OCI-LY7 (cell line): ENCODE measurements around the gene AK9. TPM values are rescaled to one million over a fixed set of nuclear protein-coding genes. Genes with fewer than 3 reads are reported as not detected.

ENCODE experiments used
- BruUV-seq: library from RNA; stranded (reverse); fragments of 400-500 nt; replicated peaks from 2 replicates; lab custom pipeline; 2021; lab: Mats Ljungman, UMichigan
- CTCF ChIA-PET: fragments of 300-600 bp; sonication (Branson Sonifier 250); formaldehyde crosslinking; loops from one replicate; lab custom pipeline; 2022; ENCODE audit warnings: antibody characterized with exemption; ENCODE audit not compliant: unreplicated experiment; lab: Charles Lee
- POLR2A ChIA-PET: fragments of 300-600 bp; sonication (Branson Sonifier 250); formaldehyde crosslinking; loops from one replicate; lab custom pipeline; 2022; ENCODE audit warnings: antibody characterized with exemption; lab: Charles Lee
- DNase-seq: peaks from one replicate; pipeline ENCODE4 v3.0.0-alpha.2; 2015; ENCODE audit warnings: low spot score
- H2AFZ ChIP-seq: fragments of 200-600 bp; sonication (generic), shearing (Covaris generic); 2 replicates; pipeline ENCODE4 v1.6.1; 2014; ENCODE audit warnings: mild to moderate bottlenecking, antibody characterized with exemption, low read length, moderate library complexity
- H3K27ac ChIP-seq: fragments of 200-600 bp; sonication (generic); 2 replicates; pipeline ENCODE4 v1.5.1; 2014; ENCODE audit warnings: mixed run types, low read depth, mild to moderate bottlenecking, moderate library complexity, low read length, inconsistent platforms; ENCODE audit not compliant: poor library complexity, severe bottlenecking
- H3K36me3 ChIP-seq: fragments of 200-600 bp; sonication (generic); 2 replicates; pipeline ENCODE4 v1.6.1; 2014; ENCODE audit warnings: mild to moderate bottlenecking, antibody characterized with exemption, low read length, moderate library complexity, mixed read lengths; ENCODE audit not compliant: insufficient read depth
- H3K4me1 ChIP-seq: fragments of 200-600 bp; sonication (generic); 2 replicates; pipeline ENCODE4 v1.5.1; 2014; ENCODE audit warnings: mild to moderate bottlenecking, low read length; ENCODE audit not compliant: insufficient read depth, poor library complexity, severe bottlenecking
- H3K4me2 ChIP-seq: fragments of 200-600 bp; sonication (generic); 2 replicates; pipeline ENCODE4 v1.6.1; 2014; ENCODE audit warnings: mild to moderate bottlenecking, low read length
- H3K4me3 ChIP-seq: fragments of 200-600 bp; sonication (generic); 2 replicates; pipeline ENCODE4 v1.5.1; 2014; ENCODE audit warnings: mild to moderate bottlenecking, low read depth, low read length; ENCODE audit not compliant: poor library complexity, severe bottlenecking
- H3K79me2 ChIP-seq: fragments of 200-600 bp; sonication (generic); 2 replicates; pipeline ENCODE4 v1.6.1; 2016; ENCODE audit warnings: low read depth, mild to moderate bottlenecking, low read length, moderate library complexity, mixed read lengths; ENCODE audit not compliant: insufficient read depth
- H3K9me2 ChIP-seq: fragments of 200-600 bp; sonication (generic); 2 replicates; pipeline ENCODE4 v1.6.1; 2016; ENCODE audit warnings: mild to moderate bottlenecking, low read length, mixed read lengths; ENCODE audit not compliant: insufficient read depth
- H3K9me3 ChIP-seq: fragments of 200-600 bp; sonication (generic); 2 replicates; pipeline ENCODE4 v1.6.1; 2014; ENCODE audit warnings: mild to moderate bottlenecking, mixed run types, low read length, mixed read lengths
- H4K20me1 ChIP-seq: fragments of 200-600 bp; sonication (generic); 2 replicates; pipeline ENCODE4 v1.6.1; 2014; ENCODE audit warnings: mild to moderate bottlenecking, antibody characterized with exemption, low read length, moderate library complexity, mixed read lengths; ENCODE audit not compliant: insufficient read depth
- CTCF ChIP-seq: fragments of 200-600 bp; sonication (generic); conservative IDR thresholded peaks from 2 replicates; pipeline ENCODE4 v1.5.1; 2014; ENCODE audit warnings: mild to moderate bottlenecking, antibody characterized with exemption, low read length, moderate library complexity, mixed read lengths
- EZH2phosphoT487 ChIP-seq: fragments of 200-600 bp; sonication (generic); IDR thresholded peaks from 2 replicates; pipeline ENCODE4 v1.6.1; 2018; ENCODE audit warnings: low read depth, borderline replicate concordance, mild to moderate bottlenecking, mixed run types, antibody characterized with exemption, low read length, moderate library complexity, mixed read lengths
- intact Hi-C: fragments of 100-400 bp; cut with micrococcal nuclease; formaldehyde crosslinking; loops from one replicate; pipeline ENCODE4 v1.10.0; 2022; ENCODE audit not compliant: unreplicated experiment
- total RNA-seq, 2 experiments: library from RNA; depleted of rRNA in 1 of 2; stranded (reverse); fragments of >200 nt in 1 of 2; shearing (Covaris generic) in 1 of 2; gene quantifications; 2 replicates each; pipeline ENCODE4 v1.2.3, GENCODE V29; 2014 to 2022

Gene AK9
- total RNA-seq, 2 experiments from 2014 or later = 4.9 to 6.7 TPM

DNA sequence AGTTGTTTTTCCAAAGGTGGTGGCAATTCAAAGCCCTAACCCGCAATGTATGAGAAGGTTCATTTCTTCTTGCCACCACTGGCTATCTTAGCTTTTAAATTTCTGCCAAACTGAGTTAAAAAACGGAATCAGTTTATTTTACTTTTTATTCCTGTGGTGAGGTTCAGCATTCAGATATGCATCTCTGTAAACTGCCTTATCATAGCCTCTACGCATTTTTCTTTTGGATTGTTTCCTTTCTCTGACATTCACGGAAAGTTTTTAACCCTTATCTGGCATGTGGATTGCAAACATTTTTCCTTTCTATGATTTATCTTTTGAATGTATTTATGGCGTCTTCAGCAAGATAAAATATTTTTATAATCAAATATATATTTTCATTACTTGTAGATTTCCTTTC is 37.7 kb downstream of the AK9 start:
- CTCF ChIA-PET = no interaction called here
- intact Hi-C loops = no loop called here
- Histone ChIP-seq H4K20me1 (no peaks in the 10 kb centered on the region), H3K9me2 (no peaks in the 10 kb centered on the region), H3K79me2 (no peaks in the 10 kb centered on the region), H3K4me3 (no peak overlapping the region), H3K27ac (no peak overlapping the region), H3K9me3 (no peaks in the 10 kb centered on the region), H3K4me1 (no peaks in the 10 kb centered on the region), H3K4me2 (no peak overlapping the region), H2AFZ (no peak overlapping the region), H3K36me3 (no peaks in the 10 kb centered on the region)
- no peak for DNase-seq
- TF ChIP-seq EZH2phosphoT487 = no peak
- no peak for TF ChIP-seq CTCF
- no TSS peak for BruUV-seq
- POLR2A ChIA-PET = no interaction called here

DNA sequence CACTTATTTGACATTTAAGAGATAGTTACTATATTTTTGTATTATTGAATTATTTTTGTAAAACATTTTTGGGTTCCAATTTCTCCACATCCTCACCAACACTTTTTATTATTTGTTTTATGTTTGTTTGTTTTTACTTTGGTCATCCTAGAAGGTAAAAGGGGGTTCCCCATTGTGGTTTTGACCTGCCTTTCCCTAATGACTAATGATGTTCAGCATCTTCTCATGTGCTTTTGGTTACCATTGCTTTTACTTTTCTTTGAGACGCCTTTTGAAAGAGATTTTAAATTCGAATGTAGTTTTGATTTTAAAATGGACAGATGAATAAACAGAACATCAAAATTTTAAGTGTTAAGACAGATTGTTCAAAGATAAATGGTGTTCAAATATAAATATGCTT is 46.9 kb downstream of the AK9 start:
- H3K27ac ChIP-seq = no peak overlapping the region
- intact Hi-C loops = no loop called here
- no peak for DNase-seq
- ChIA-PET POLR2A (no interaction called here), CTCF (no interaction called here)
- H3K79me2 ChIP-seq = no peaks in the 10 kb centered on the region
- BruUV-seq = no TSS peak
- no peaks in the 10 kb centered on the region for H3K9me2 ChIP-seq
- H3K4me3 ChIP-seq = no peak overlapping the region
- no peaks in the 10 kb centered on the region; the same call in 1 of the 2 replicates for H3K9me3 ChIP-seq
- TF ChIP-seq EZH2phosphoT487 (no peak), CTCF (no peak)
- no peak overlapping the region for H2AFZ ChIP-seq
- H3K4me2 ChIP-seq = no peak overlapping the region
- no peaks in the 10 kb centered on the region for H3K4me1 ChIP-seq
- H4K20me1 ChIP-seq = no peaks in the 10 kb centered on the region
- H3K36me3 ChIP-seq = no peaks in the 10 kb centered on the region

DNA sequence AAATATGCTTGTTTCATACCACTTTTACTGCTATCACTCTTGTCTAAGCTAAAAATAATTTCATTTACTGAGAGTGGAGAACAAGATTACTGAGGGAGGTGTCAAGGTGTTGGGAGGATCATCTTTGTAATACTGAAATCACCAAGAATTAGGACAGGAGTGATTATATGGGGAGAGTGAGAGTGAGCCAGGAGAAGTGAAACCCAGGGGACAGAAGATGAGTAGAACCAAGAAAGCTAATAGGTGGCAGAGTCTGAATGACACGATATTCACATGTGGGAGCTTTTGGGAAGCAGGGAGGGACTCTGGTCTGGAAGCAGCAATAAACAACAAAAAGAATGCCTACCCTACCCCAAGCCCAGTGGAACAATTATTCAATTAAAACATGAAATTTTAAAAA is 58.6 kb downstream of the AK9 start:
- Histone ChIP-seq H3K79me2 (no peaks in the 10 kb centered on the region), H2AFZ (no peak overlapping the region), H3K4me1 (no peaks in the 10 kb centered on the region), H3K9me3 (no peaks in the 10 kb centered on the region), H3K4me3 (no peak overlapping the region), H3K4me2 (no peak overlapping the region), H3K36me3 (no peaks in the 10 kb centered on the region), H4K20me1 (no peaks in the 10 kb centered on the region), H3K27ac (no peak overlapping the region), H3K9me2 (no peaks in the 10 kb centered on the region)
- ChIA-PET CTCF (no interaction called here), POLR2A (no interaction called here)
- DNase-seq = no peak
- no peak for TF ChIP-seq EZH2phosphoT487
- no peak for TF ChIP-seq CTCF
- intact Hi-C loops = no loop called here
- BruUV-seq = no TSS peak
